Heart left ventricle (tissue), 13 donors: ENCODE results near the gene AKNA.

Experiments used
- CTCF ChIP-seq, 12 donors: fragments of 200-600 bp; sonication (generic) in 4 of 12; IDR thresholded peaks; one replicate each; pipeline versions ENCODE4 v1.5.0 to v1.8.0; 2018 to 2022; ENCODE audit warnings: antibody characterized with exemption in 12 of 12, mild to moderate bottlenecking in 5 of 12
- POLR2A ChIP-seq, 2 donors: fragments of 450-650 bp; IDR thresholded peaks; one replicate each; pipeline ENCODE4 v1.6.1; 2017; ENCODE audit warnings: antibody characterized with exemption in 2 of 2, mild to moderate bottlenecking in 2 of 2, moderate library complexity in 2 of 2
- donor health status: ischemic (EF 13 %, LVEDD 7.1; RV severe dilation, severe dysfunction).
- donor health status: DM: no; HTN: yes; CAD: no.
- donor health status: DM: no; HTN: no; CAD: no.
- donor health status: ischemic (EF 25% LVEDD 6.9; RV normal size, moderate dysfunction).
- donor health status: ischemic (EF 25% LVEDD 5.7; RV mildly dilated, moderate dysfunction).
- donor health status: ischemic (EF 35%, LVEDD 5.7; RV mildly dilated, moderate dysfunction).
- donor health status: nonischemic (EF 11% LVEDD 7.7; RV severe dilation, severe dysfunction).
- donor health status: DM: yes; HTN: yes; CAD: no.
- donor health status: PGD.
- donor health status: ischemic (EF 29% LVEDD 5.4; RV normal size, mild dysfunction).
- donor health status: nonischemic (EF 23%, LVEDD 6.1; RV moderate dilation, normal function).

GRCh38 chr9:114382699-114383520 is 4.9 kb downstream of the AKNA start:
- TF ChIP-seq CTCF (IDR thresholded peaks at IDR 0.05) (no peak), POLR2A (IDR thresholded peaks at IDR 0.05) (no peak)
